Right ventricle myocardium superior (tissue), 1 donor: Measurements from ENCODE around the gene NUP107. TPM values are rescaled to one million over a fixed set of nuclear protein-coding genes. Genes with fewer than 3 reads are reported as not detected.

Experiments
- ATAC-seq: fragments of 200-7000 bp; cut with Tn5 transposase; one replicate; pipeline ENCODE4 v1.9.1; 2020; ENCODE audit warnings: mild to moderate bottlenecking; ENCODE audit not compliant: poor library complexity
- DNase-seq: peaks from one replicate; pipeline ENCODE4 v3.0.0-alpha.2; 2020
- intact Hi-C: fragments of 100-400 bp; cut with DNase I; formaldehyde crosslinking; loops from one replicate; pipeline ENCODE4 v1.11.2; 2022
- total RNA-seq: library from RNA; stranded (reverse); fragmentation: NEBNext Ultra II Directional; extraction: Animal tissue kit (Norgen Biotek cat#: 25700); gene quantifications from one replicate; pipeline ENCODE4 v1.2.1, GENCODE V29; 2021
- donor health status: DM: no; HTN: yes; CAD: no; lungs with severe emphysema.

Gene NUP107
- total RNA-seq, 1 donor from 2014 or later = 15.7 TPM

DNA sequence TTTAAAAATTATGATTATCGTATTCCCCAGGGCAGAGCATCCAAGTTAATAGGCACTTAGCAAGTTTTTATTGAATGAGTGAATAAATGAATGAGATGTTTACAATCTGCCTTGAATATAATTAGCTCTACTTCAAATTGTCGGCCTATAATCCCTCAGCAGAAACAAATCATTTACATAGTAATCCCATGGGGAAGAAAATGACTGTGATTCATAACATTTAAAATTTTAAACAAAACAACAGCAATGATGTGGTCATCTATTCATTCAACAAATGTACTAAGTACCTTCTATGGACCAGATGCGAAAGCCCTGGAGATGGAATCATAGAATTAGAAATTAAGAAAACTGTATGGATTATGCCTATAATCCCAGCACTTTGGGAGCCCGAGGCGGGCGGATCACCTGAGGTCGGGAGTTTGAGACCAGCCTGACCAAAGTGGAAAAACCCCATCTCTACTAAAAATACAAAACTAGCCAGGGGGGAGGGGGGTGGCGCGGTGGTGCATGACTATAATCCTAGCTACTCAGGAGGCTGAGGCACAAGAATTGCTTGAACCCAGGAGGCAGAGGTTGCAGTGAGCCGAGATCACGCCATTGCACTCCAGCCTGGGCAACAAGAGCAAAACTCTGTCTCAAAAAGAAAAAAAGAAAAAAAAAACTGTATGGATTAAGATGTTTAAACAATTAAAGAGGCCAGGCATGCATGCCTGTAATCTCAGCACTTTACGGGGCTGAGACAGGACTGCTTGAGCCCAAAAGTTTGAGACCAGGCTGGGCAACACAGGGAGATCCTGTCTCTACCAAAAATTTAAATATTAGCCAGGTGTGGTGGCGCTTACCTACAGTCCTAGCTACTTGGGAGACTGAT lies 103.5 kb downstream of the NUP107 start:
- no peak for DNase-seq
- intact Hi-C loops = no loop called here
- no peak for ATAC-seq

- intact Hi-C loops = no loop called here
- ATAC-seq (no peak), DNase-seq (no peak)
Measured at GRCh38 chr12:68790952-68791234, 104.1 kb downstream of the NUP107 start.

DNA sequence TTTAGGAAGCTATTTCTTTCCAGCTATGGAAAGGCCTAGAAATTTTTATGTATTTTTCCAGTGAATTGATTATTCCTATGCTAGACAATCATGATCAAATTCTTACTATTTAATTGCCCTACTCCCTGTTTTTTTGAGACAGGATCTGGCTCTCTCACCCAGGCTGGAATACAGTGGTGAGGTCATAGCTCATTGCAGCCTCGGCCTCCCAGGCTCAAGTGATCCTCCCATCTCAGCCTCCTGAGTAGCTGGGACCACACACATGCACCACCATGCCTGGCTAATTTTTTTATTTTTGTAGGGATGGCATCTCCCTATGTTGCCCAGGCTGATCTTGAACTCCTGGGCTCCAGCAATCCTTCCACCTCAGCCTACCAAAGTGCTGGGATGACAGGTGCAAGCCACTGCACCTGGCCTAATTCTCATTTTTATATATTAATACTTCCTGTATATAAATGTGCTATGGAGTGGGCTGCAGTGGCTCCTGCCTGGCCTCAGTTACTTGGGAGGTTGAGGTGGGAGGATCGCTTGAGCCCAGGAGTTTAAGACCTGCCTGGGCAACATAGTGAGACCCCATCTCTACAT lies 105.2 kb downstream of the NUP107 start:
- intact Hi-C loops = no loop called here
- no peak for DNase-seq
- ATAC-seq = no peak

- intact Hi-C loops = no loop called here
- ATAC-seq (no peak), DNase-seq (no peak)
Measured at GRCh38 chr12:68792952-68793351, 106.2 kb downstream of the NUP107 start.

DNA sequence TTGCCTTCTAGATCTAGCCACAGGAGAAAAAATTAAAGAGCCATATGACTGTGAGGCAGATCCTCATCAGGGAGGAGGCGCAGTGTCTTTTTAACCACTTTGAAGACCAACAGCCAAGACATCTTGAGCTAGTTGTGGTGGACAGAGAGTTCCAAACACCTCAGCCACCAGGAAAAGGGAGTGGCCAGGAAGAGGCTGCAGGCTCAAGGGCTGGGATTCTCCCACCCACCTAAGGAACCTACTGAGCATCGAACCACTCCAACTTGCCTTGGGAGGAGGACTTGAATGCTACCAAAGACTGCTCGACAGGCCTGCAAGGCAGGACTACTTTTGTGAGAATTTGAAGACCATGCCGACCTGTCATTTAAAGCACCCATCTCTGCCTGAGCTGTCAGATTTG lies 106.7 kb downstream of the NUP107 start:
- no peak for DNase-seq
- ATAC-seq = no peak
- intact Hi-C loops = no loop called here

- intact Hi-C loops = no loop called here
- ATAC-seq = no peak
- no peak for DNase-seq
Measured at GRCh38 chr12:68793975-68794652, 107.3 kb downstream of the NUP107 start.

- no peak for DNase-seq
- no peak for ATAC-seq
- intact Hi-C loops = no loop called here
Measured at GRCh38 chr12:68794653-68795251, 108.0 kb downstream of the NUP107 start.

Other genes with a start within 250 kb of the NUP107 start
- 45.9 TPM for gene RAP1B, start 76.1 kb upstream of the NUP107 start, total RNA-seq
- gene SLC35E3, start 59.2 kb downstream of the NUP107 start, total RNA-seq = 2.6 TPM
- gene MDM2, start 121.2 kb downstream of the NUP107 start, total RNA-seq = 38.1 TPM
- 7.7 TPM for gene CPM, start 246.2 kb downstream of the NUP107 start, total RNA-seq